Small intestine (tissue), 7 donors: ENCODE results near the gene CATSPERD. TPM values are rescaled to one million over a fixed set of nuclear protein-coding genes. Genes with fewer than 3 reads are reported as not detected.
A peak's percentile ranks its signal among the peaks of the same experiment; 100 is the strongest.

Experiments used
- DNase-seq, 2 donors: peaks; one replicate each; pipeline versions ENCODE4 v3.0.0 to v3.0.0-alpha.2; 2013
- FAIRE-seq: peaks from 2 replicates; lab custom pipeline; 2012; peaks lifted over from hg19 to GRCh38; lab: Jason Lieb, UNC
- H3K27ac ChIP-seq, 3 donors: one replicate each; pipeline ENCODE4 v1.5.1; 2013; ENCODE audit warnings: low read length in 2 of 3, mild to moderate bottlenecking in 2 of 3, control low read depth in 1 of 3, inconsistent platforms in 1 of 3, low read depth in 1 of 3, moderate library complexity in 1 of 3
- H3K27me3 ChIP-seq, 3 donors: one replicate each; pipeline ENCODE4 v1.6.1; 2013; ENCODE audit warnings: low read length in 3 of 3, inconsistent platforms in 1 of 3; ENCODE audit not compliant: control insufficient read depth in 3 of 3, insufficient read depth in 3 of 3
- H3K36me3 ChIP-seq, 3 donors: one replicate each; pipeline ENCODE4 v1.6.1; 2013; ENCODE audit warnings: low read length in 3 of 3, inconsistent platforms in 1 of 3, low read depth in 1 of 3, mild to moderate bottlenecking in 1 of 3, moderate library complexity in 1 of 3; ENCODE audit not compliant: control insufficient read depth in 3 of 3, insufficient read depth in 2 of 3
- H3K4me1 ChIP-seq, 3 donors: one replicate each; pipeline ENCODE4 v1.6.1; 2013; ENCODE audit warnings: low read length in 2 of 3, inconsistent platforms in 1 of 3, low read depth in 1 of 3, mild to moderate bottlenecking in 1 of 3, moderate library complexity in 1 of 3; ENCODE audit not compliant: control insufficient read depth in 3 of 3, insufficient read depth in 2 of 3
- H3K4me3 ChIP-seq, 3 donors: one replicate each; pipeline ENCODE4 v1.5.1; 2013; ENCODE audit warnings: low read length in 3 of 3, control low read depth in 1 of 3, inconsistent platforms in 1 of 3, low read depth in 1 of 3, mild to moderate bottlenecking in 1 of 3, moderate library complexity in 1 of 3
- H3K9me3 ChIP-seq, 2 donors: one replicate each; pipeline ENCODE4 v1.6.1; 2013; ENCODE audit warnings: low read depth in 1 of 2, low read length in 1 of 2; ENCODE audit not compliant: control insufficient read depth in 2 of 2, insufficient read depth in 1 of 2
- WGBS, 3 donors: extraction: QIAGEN DNeasy Blood & Tissue Kit; methylation state at CpG; one replicate each; pipeline ENCODE4 v1.1.7; 2013; 5-methylcytosine and 5-hydroxymethylcytosine counted together
- polyA plus RNA-seq, 4 donors: library from polyadenylated mRNA; stranded (reverse) in 3 of 4; unstranded in 1 of 4; fragments of 200-250 nt in 3 of 4; fragments of 120-200 nt in 1 of 4; gene quantifications; one replicate each; pipeline versions ENCODE4 v1.2.1 to v1.2.3, GENCODE V29; 2013
- donor health status: healthy with polysubstance abuse.
- donor health status: control.
- donor health status: control.
- donor health status: Bipolar disorder and iron deficiency.
- donor health status: healthy.

CATSPERD gene
- polyA plus RNA-seq, 4 donors = not detected

DNA sequence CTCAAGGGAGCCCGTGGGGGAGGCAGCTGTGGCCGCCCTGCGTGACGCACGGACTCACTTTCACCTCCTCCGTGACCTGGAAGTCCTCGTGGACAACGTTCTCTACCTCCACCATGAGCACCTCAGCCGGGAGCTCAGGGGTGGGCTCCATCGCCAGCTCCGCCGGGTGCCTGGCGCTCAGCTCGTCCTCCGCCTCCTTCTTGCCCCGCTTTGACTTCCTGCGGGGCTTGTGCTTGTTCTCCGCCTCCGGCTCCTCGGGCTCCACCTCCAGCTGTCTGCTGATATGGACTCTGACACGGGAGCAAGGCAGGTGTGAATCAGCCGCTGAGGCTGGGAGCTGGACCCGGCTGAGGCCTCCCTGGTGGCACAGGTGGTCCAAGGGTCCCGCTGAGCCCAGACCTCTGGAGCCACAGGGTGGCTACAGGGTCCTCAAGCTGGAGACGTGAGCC, 8.7 kb upstream of the CATSPERD start:
- H3K9me3 ChIP-seq = no peaks in the 10 kb centered on the region
- WGBS, 3 donors = 73 to 86% (median 78%) methylated on average over 25 of the region's 25 CpGs
- FAIRE-seq (no peak), DNase-seq (no peak)
- no peak overlapping the region for H3K27ac ChIP-seq
- H3K36me3 ChIP-seq = peaks cover 11 to 72% (median 18%) of the 10 kb centered on the region in 3 donors
- no peaks in the 10 kb centered on the region for H3K4me1 ChIP-seq
- no peaks in the 10 kb centered on the region for H3K27me3 ChIP-seq
- H3K4me3 ChIP-seq = no peak overlapping the region

DNA sequence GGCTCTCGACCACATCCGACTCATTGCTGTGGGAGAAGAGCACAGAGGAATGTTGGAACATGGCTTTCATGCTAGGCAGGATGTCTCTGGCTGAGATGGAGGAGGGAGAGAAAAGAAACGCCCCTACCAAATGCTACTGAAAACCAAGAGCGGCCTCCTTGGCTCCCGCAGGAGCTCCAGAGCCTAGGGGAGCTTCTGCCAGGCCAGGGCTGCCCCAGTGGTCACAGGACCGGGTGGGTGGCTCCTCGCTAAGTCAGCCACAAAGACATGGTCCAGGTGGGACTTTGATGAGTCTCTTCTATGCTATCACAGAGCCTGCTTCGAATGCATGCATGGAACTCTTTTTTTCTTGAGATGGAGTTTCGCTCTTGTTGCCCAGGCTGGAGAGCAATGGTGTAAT, 7.2 kb upstream of the CATSPERD start:
- peaks cover 7 to 69% (median 15%) of the 10 kb centered on the region in 3 donors for H3K36me3 ChIP-seq
- DNase-seq = no peak
- no peak overlapping the region for H3K27ac ChIP-seq
- H3K27me3 ChIP-seq = no peaks in the 10 kb centered on the region
- H3K4me1 ChIP-seq = peaks cover 0 to 5% (median 4%) of the 10 kb centered on the region in 3 donors
- no peaks in the 10 kb centered on the region for H3K9me3 ChIP-seq
- WGBS, 3 donors = 93 to 96% (median 94%) methylated on average over 9 of the region's 9 CpGs
- FAIRE-seq = no peak
- no peak overlapping the region for H3K4me3 ChIP-seq

DNA sequence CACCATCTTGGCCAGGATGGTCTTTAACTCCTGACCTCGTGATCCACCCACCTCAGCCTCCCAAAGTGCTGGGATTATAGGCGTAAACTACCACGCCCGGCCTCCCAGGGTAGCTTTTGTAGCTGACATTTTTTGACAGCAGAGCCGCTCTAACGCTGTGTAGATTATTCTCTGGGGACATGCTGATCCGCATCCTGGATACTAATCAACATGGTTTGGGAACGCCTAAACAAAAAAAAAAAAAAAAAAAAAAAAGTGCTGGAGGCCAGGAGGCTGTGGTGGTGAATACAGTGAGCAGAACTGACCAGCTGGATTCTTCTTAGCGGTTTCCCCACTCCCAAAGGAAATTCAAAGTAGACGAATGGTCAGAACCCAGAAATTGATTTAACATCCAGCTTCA, 5.6 kb upstream of the CATSPERD start:
- no peak overlapping the region for H3K4me3 ChIP-seq
- FAIRE-seq = no peak
- peaks cover 7 to 57% (median 15%) of the 10 kb centered on the region in 3 donors for H3K36me3 ChIP-seq
- H3K27me3 ChIP-seq = no peaks in the 10 kb centered on the region
- DNase-seq = no peak
- no peaks in the 10 kb centered on the region for H3K9me3 ChIP-seq
- WGBS, 3 donors = 86 to 96% (median 88%) methylated on average over 10 of the region's 10 CpGs
- H3K4me1 ChIP-seq = peaks cover 2 to 15% (median 13%) of the 10 kb centered on the region in 3 donors
- no peak overlapping the region for H3K27ac ChIP-seq

DNA sequence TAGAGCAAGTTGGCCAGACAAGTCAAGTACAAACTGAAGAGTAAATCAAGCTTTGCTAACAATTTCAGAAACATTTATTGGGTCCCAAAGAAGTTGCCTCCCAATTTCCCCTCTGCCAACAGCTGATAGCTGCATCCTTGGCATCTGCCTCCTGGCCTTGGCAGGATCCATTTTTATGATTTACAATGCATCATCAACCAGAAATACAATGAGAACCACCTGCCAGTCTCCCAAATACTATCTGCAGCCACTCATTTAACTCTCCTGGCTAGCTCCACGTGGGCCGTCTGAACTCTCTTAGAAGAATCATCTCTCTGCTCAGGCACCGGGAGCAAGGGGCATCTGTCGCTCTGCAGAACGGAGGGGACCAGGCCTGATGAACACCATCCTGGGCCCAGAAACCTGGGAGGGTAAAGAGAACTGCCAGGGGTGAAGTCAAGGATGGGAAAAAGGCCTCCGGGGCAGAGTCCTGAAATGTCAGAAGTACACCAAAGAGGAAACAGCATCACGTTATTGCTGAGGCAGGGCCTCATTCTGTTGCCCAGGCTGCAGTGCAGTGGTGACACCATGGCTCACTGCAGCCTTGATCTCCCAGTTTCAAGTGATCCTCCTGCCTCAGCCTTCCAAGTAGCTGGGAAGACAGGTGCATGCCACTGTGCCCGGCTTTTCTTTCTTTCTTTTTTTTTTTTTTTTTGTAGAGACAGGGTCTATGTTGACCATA, 3.1 kb upstream of the CATSPERD start:
- Histone ChIP-seq H3K9me3 (no peaks in the 10 kb centered on the region), H3K27ac (no peak overlapping the region), H3K36me3 (peaks cover 0 to 34% (median 4%) of the 10 kb centered on the region in 3 donors), H3K27me3 (no peaks in the 10 kb centered on the region), H3K4me1 (peaks cover 2 to 15% (median 13%) of the 10 kb centered on the region in 3 donors), H3K4me3 (no peak overlapping the region)
- DNase-seq (no peak), FAIRE-seq (no peak)
- 63 to 81% (median 70%) methylated on average over 8 of the region's 8 CpGs for WGBS, 3 donors

DNA sequence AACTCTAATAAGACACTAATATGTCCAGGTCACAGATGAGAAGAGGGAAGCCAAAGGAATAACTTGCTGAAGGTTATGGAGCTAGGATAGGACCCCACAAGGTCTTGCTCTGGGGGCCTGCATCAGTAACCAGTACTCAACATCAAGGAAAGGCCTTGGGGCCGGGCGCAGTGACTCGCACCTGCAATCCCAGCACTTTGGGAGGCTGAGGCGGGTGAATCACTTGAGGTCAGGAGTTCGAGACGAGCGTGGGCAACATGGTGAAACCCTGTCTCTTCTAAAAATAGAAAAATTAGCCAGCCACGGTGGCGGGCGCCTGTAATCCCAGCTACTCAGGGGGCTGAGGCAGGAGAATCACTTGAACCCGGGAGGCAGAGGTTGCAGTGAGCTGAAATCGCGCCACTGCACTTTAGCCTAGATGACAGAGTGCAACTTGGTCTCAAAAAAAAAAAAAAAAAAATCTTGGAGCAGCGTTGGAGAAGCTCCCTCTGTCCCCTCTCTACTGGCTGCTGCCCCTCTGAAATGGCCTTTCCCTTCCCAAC, 2.3 kb upstream of the CATSPERD start:
- Histone ChIP-seq H3K36me3 (peaks cover 0 to 27% (median 3%) of the 10 kb centered on the region in 3 donors), H3K4me3 (no peak overlapping the region), H3K27ac (peak overlapping the region in 1 of 3 donors; percentile 1), H3K4me1 (peaks cover 2 to 15% (median 13%) of the 10 kb centered on the region in 3 donors), H3K9me3 (no peaks in the 10 kb centered on the region), H3K27me3 (no peaks in the 10 kb centered on the region)
- WGBS, 3 donors = 55 to 64% (median 63%) methylated on average over 14 of the region's 14 CpGs
- DNase-seq = no peak
- no peak for FAIRE-seq

DNA sequence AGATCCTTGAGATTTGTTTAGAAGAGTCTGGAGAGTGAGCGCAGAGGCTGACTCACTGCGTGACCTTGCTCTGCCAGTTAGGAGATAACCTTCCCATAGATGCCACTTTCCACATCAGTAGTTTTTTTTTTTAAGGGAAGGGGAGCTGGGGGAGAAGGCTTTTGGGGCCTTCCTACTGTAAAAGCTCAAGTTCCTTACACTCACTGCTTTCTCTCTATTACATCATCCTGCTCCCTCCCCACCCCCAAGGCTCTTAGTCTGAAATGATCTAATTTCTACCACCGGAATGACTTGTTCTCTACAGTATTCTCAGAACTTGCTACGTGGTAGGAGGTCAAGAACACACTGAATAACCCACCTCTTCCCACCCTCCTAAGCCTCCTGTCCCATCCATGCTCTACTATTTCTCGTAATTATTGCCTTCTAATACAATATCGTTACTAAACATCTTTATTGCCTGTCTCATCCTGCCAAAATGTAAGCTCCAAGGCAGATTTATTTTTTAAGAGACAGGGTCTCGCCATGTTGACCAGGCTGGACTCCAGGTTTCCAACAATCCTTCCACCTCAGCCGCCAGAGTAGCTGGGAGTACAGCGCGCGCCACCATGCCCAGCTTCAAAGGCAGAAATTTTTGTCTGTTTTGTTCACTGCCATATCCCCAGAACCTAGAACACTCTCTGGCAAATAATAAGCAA, 1.7 kb upstream of the CATSPERD start:
- Histone ChIP-seq H3K4me1 (peaks cover 2 to 15% (median 13%) of the 10 kb centered on the region in 3 donors), H3K36me3 (peaks cover 0 to 21% (median 2%) of the 10 kb centered on the region in 3 donors), H3K27ac (peak overlapping the region in 2 of 3 donors; percentile 83 to 95), H3K9me3 (no peaks in the 10 kb centered on the region), H3K4me3 (peak overlapping the region in 2 of 3 donors; percentile 87 to 99), H3K27me3 (no peaks in the 10 kb centered on the region)
- 18 to 21% (median 20%) methylated on average over 11 of the region's 11 CpGs for WGBS, 3 donors
- FAIRE-seq (no peak), DNase-seq (peak in 1 of 2 donors; percentile 36)

DNA sequence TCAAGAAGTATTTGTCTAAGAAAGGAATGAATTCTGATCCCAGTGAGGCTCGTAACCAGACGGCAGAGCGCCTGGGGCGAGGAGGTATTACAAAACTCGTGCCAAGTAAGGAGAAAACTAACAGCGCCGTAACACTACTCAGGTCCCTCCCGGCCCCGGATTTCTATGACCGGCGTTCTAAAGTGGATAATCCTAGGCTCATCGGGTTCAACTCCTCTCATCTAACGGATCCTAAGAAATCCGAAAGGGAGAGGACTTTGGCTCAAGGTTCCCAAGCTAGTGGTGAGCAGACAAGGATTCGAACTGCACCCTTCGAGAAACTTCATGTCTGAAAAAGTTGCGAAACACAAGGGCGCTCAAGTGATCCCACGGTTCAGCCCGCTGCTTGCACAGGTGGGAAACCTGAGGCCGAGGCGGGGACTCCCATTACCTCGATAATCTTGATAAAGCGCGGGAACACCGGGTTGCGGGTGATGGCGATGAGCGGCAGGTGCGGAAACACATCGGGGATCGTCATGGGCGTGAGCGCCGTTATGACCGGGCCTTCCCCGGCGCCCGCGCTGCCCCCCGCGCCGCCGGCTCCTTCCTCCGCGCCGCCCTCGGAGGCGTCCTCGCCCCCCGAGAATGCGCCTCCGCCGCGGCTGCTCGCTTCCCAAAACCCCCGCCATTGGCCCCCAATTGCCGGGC, 1.0 kb upstream of the CATSPERD start:
- H3K4me3 ChIP-seq = peak overlapping the region; percentile 87 to 99 (median 88)
- H3K9me3 ChIP-seq = no peaks in the 10 kb centered on the region
- H3K4me1 ChIP-seq = peaks cover 2 to 15% (median 13%) of the 10 kb centered on the region in 3 donors
- FAIRE-seq (no peak), DNase-seq (peak; percentile 17 to 58)
- H3K36me3 ChIP-seq = peaks cover 0 to 17% (median 2%) of the 10 kb centered on the region in 3 donors
- H3K27me3 ChIP-seq = no peaks in the 10 kb centered on the region
- peak overlapping the region; percentile 83 to 95 (median 91) for H3K27ac ChIP-seq
- 0% methylated on average over 44 to 58 of the region's 58 CpGs for WGBS, 3 donors
